NCI-H1436 (cell line): Measurements from ENCODE around the gene COL4A2.

ENCODE experiments used
- DNase-seq: peaks from one replicate; lab custom pipeline; 2025; lab: John Stamatoyannopoulos, UW

The COL4A2 gene

GRCh38 chr13:110272227-110272626 lies 34.9 kb upstream of the COL4A2 start:
- DNase-seq, result no peak

GRCh38 chr13:110272651-110273050 lies 34.4 kb upstream of the COL4A2 start:
- no peak for DNase-seq

DNA sequence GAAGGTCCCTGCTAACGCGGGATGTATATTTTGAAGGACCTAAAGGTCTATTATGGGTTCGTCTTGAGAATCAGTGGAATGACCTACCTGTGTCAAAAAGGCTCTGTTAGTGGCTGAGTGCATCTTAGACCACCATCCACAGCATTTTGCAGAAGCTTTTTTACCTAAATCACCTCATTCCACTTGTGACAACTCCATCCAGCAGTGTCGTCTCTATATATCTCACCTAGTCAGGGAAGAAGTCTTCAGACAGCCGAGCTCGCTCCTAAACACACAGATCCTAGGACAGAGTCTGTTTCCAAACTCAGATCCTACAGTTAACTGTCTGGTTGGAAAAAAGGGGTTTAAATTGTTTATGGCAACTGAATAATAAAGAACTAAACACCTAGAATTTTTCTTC lies 33.8 kb upstream of the COL4A2 start:
- no peak for DNase-seq

GRCh38 chr13:110274687-110275086 lies 32.4 kb upstream of the COL4A2 start:
- DNase-seq, result no peak

GRCh38 chr13:110275931-110276552 lies 31.0 kb upstream of the COL4A2 start:
- no peak for DNase-seq

DNA sequence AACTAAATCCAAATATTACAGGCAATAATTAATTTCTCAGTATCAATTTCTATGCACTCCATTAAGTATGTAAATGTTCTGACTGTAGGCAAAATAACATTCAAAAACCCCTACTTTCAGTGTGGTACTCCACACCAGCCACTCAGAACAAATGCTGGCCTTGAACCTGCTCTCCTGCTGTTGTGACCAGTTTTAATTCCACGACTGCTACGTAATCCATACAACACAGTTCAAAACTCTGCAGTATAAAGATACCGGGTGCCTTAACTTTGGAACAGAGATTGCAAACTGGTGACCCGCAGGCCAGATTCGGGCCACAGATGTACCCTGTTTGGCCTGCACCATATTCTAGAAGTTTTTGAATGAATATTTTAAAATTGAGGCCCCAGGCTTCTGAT lies 30.5 kb upstream of the COL4A2 start:
- no peak for DNase-seq

DNA sequence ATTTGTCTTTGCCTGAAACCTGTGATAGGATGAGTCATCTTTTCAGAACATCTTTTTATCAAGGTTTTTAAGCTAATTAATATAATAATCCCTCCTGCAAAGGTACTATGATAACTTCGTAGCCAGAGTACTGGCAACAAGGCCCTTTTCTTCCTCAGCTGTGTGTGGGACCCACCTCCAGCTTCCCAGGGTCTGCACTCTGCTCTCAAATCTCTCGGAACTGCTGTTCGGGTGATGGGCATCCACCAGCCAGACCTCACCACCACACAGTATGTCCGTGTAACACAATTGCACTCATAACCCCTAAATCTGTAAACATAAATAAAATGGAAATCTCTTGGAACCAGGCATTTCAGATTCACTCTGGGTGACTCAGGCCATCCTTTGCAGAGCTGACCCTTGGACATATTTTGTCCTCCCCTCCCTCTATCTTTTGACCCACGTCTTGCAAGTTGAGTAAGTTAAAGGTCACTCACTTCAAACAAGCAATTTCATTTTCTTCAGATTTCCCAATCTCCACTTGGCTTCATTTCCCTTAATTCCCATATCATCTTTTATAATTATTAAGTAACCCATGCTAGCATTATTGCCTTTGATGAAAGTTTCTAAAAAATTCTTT lies 29.6 kb upstream of the COL4A2 start:
- no peak for DNase-seq

DNA sequence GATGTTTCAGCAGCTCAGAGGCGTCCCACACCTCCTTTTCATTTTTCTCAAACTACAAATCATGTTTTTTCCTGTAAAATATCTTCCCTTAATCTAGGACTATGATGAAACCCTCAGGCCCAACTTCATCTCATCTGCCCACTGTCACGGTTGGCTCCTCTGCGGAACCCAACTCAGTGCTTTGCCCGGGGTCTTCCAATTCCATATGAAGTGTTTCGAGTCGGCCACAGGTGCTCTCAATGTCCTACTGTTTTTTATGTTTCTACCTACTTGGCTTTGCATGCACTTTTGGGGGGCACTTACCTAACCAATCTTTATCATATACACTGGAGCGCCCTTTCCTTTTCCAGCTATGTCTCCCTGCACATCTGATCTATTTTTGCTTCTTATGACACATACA lies 28.2 kb upstream of the COL4A2 start:
- DNase-seq, result no peak

DNA sequence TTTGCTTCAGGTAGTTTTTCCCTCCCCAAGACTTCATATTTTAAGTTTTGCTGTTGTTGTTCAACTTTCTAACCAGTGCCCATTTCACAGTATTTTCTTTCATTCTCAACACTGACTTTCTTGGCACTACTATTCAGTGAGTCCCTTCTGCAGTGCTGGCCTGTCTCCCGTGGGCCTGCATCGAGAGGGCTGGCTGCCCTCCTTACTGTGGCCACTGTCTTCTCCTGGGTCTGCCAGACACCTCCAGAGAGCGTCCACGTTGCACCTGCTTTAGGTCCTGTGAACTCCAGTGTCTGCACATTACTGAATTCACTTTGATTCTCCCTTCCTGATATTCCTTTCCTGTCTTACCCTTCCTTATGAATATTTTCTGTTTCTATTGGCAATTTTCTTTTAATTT lies 27.4 kb upstream of the COL4A2 start:
- no peak for DNase-seq

DNA sequence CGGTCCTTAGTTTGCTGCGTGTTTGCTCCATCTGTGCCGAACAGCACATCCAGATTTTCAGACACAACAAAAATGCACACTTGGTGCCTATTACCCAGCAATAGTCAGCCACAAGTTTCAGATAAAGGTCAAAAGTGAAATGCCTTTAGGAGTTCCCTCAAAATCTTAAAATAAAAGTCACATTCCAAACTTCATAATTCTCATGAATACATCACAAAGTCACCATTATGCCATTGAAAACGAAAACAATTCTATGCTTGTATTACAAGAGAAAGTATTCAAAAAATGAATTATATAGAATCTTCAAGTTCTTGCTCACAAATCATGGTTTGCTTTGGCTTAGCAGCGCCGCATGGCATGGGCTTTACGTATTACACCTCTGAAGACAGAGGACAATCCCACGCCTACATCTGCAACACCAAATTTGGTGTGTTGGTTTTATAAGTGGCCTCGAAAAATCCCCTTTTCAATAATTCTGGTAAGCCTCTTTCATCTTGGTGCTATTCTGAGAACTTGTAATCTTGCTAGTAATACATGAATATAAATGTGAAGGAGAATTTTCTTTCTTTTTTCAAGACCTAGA lies 26.8 kb upstream of the COL4A2 start:
- DNase-seq, result no peak

GRCh38 chr13:110280985-110281688 lies 25.9 kb upstream of the COL4A2 start:
- DNase-seq, result no peak

DNA sequence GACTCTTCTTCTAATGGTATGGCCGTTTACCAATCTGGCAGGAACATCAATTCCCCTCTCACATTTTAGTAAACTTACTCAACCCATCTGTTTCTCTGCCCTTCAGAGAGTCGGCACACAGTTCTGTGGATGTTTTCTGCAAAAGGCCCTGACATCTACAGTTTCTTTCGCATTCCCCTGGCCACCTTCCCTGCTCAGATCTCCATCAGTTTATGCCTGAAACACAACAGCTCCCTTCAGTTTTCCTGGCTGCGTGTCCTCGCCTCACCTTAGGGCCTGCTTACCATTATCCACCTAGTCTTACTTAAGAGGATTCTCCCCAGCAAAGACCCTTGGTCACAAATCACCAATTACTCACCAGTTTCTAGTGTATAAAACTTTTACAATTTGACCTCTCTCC lies 25.3 kb upstream of the COL4A2 start:
- DNase-seq, result no peak

GRCh38 chr13:110282316-110282841 lies 24.7 kb upstream of the COL4A2 start:
- DNase-seq, result no peak

DNA sequence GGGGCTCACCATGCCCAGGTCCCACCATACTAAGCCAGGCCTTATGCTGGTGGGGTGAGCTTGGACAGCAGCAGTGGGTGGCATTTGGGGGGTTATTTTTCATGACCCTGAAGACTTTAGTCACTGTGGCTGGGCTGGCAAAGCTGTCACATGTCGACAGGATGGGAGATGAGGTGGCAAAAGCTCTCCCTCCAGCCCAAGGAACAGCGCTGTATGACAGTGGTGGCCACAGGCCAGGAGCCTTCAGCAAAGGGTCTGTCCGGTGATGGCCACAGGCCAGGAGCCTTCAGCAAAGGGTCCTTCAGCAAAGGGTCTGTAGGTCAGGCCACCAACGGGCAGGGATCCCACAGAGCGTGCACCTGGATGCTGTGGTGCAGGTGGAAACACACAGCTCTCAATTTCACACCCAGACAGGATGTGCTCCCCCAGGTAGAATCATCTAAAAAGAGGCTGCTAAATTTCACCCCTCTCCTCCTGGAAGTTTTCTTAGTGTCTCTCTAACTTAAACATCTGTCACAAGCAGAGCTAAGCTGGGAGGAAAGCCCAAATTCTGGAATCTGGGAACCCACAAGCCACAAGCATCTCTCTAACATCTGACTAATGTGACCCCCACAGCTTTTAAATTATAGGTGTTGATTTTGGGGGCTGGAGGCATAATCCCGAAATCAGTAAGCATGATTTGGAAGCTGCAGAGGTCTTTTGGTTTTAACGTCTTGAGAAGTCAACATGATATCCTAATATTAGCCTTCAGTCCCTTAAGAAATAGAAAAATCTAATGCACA lies 23.2 kb upstream of the COL4A2 start:
- DNase-seq, result no peak

DNA sequence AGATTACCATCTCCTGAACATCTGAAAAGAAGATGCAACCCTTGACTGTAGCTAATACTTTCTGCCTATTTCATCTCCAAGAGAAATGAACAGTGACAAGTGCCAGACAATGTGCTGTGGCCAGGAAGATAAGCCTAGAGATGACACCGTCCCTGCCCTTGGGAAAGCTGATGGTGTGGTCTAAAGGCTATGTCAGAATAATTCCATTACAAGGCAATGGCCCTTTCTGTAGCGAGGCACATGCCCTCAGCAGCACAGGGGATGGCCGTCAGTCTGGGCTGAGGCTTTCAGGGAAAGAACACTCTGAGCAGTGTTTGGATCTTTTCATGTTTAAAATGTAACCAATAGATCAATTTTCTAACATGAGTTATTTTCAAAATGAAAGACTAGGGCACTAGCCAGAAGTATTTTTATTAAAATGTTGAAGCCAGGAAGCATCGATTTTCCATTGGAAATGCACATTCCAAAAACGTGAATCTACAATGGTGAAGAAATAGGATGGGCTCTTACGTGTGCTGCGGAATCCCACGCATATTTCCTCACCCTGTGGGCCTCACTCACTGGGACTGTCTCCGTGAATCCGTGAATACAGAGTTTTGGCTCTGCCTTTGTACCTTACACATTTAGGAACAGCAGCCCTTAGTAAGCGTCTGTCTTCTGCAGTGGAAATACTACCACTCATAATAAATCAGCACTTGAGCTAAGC lies 22.2 kb upstream of the COL4A2 start:
- DNase-seq, result no peak

DNA sequence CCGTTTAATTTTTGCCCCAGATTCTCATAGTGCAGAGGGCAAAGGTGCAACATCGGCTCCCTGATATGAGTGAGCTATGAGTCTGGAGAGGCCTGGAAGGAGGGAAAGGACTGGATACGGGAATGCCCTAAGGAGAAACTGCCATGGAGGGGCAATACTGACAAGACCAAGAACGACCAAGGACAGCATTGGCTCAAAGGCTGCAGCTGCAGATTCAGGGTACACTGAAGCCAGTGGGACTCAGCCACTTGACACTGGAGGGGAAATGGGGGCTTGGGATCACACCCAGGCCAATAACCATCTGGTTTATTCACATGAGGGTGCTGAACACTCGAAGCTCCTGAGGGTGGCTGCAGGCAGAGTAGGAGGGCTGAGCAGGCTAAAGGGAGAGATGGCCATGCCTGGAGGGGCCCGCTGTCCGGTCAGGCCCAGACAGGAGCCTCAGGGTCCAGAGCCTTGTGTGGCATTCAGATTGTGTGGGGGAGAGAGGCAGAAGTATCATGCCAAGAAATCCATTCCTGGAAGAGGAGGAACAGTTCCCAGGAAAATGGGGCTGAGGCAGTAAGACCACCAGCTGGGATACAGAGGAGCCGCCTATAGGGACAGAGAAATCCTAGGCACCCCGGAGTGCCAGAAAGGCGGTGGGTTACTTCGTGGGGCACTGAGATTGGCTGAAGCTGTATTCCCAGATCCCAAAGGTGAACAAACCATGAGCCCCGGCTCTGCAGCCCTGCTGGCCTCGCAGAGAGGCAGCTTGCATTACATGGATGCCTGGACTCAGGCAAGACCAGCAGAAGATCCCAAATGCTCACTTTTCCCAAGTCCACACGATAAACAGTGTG lies 20.9 kb upstream of the COL4A2 start:
- no peak for DNase-seq

GRCh38 chr13:110286833-110287819 lies 20.0 kb upstream of the COL4A2 start:
- DNase-seq, result no peak

DNA sequence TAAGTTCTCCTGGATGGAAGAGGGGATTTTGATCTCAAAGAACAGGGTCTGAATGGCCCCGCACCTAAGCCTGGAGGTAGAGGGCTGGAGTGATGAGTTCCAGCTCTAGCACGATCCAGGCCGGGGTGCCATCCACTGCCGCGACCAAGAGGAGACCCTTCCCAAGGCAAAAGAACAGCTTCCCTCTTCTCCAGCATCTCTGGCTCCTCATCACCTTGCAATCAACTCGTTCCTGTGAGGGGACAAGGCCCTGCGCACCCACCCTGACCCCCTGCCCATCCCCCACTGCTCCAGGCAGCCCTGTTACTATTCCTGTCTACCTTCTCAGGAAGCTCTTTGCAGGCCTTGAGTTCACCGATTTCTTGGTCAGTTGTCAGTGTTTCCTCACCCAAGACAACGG lies 17.9 kb upstream of the COL4A2 start:
- DNase-seq, result no peak

- no peak for DNase-seq
Measured at GRCh38 chr13:110289661-110290060, 17.4 kb upstream of the COL4A2 start.
